ENCODE results near the gene ZMYM3.

ZMYM3 gene

GRCh38 chrX:71228063-71228642 is 25.8 kb downstream of the ZMYM3 start:
- no peak for TF ChIP-seq CTCF (IDR thresholded peaks at IDR 0.05; ENCODE audit: low read depth, low read length)
- Histone ChIP-seq H3K36me3 (no peaks in the 10 kb centered on the region), H3K27ac (no peak overlapping the region), H3K4me3 (ENCODE audit: low read depth, low read length) (no peak overlapping the region), H3K9me3 (ENCODE audit: severe bottlenecking) (no peaks in the 10 kb centered on the region), H3K27me3 (ENCODE audit: insufficient read depth, low read depth, severe bottlenecking) (peaks cover 7% of the 10 kb centered on the region)
- no peak for DNase-seq

- DNase-seq: no peak
- Histone ChIP-seq H3K27me3 (ENCODE audit: insufficient read depth, low read depth, severe bottlenecking) (peaks cover 3% of the 10 kb centered on the region), H3K9me3 (ENCODE audit: severe bottlenecking) (no peaks in the 10 kb centered on the region), H3K27ac (no peak overlapping the region), H3K36me3 (no peaks in the 10 kb centered on the region), H3K4me3 (ENCODE audit: low read depth, low read length) (no peak overlapping the region)
- no peak for TF ChIP-seq CTCF (IDR thresholded peaks at IDR 0.05; ENCODE audit: low read depth, low read length)
Measured at GRCh38 chrX:71227370-71228062, 26.4 kb downstream of the ZMYM3 start.

GRCh38 chrX:71225676-71226075 is 28.3 kb downstream of the ZMYM3 start:
- no peaks in the 10 kb centered on the region for H3K9me3 ChIP-seq (ENCODE audit: severe bottlenecking)
- H3K27ac ChIP-seq: no peak overlapping the region
- H3K27me3 ChIP-seq (ENCODE audit: insufficient read depth, low read depth, severe bottlenecking): peaks cover 2% of the 10 kb centered on the region
- TF ChIP-seq CTCF (IDR thresholded peaks at IDR 0.05; ENCODE audit: low read depth, low read length): no peak
- no peak overlapping the region for H3K4me3 ChIP-seq (ENCODE audit: low read depth, low read length)
- H3K36me3 ChIP-seq: no peaks in the 10 kb centered on the region
- DNase-seq: no peak

- H3K27ac ChIP-seq: no peak overlapping the region
- H3K4me3 ChIP-seq (ENCODE audit: low read depth, low read length): no peak overlapping the region
- no peaks in the 10 kb centered on the region for H3K36me3 ChIP-seq
- no peak for TF ChIP-seq CTCF (IDR thresholded peaks at IDR 0.05; ENCODE audit: low read depth, low read length)
- no peak for DNase-seq
- H3K27me3 ChIP-seq (ENCODE audit: insufficient read depth, low read depth, severe bottlenecking): peaks cover 2% of the 10 kb centered on the region
- no peaks in the 10 kb centered on the region for H3K9me3 ChIP-seq (ENCODE audit: severe bottlenecking)
Measured at GRCh38 chrX:71225009-71225408, 28.9 kb downstream of the ZMYM3 start.

- no peak for TF ChIP-seq CTCF (IDR thresholded peaks at IDR 0.05; ENCODE audit: low read depth, low read length)
- Histone ChIP-seq H3K27me3 (ENCODE audit: insufficient read depth, low read depth, severe bottlenecking) (peaks cover 2% of the 10 kb centered on the region), H3K27ac (no peak overlapping the region), H3K4me3 (ENCODE audit: low read depth, low read length) (no peak overlapping the region), H3K9me3 (ENCODE audit: severe bottlenecking) (no peaks in the 10 kb centered on the region), H3K36me3 (no peaks in the 10 kb centered on the region)
- DNase-seq: no peak
Measured at GRCh38 chrX:71224098-71224708, 29.7 kb downstream of the ZMYM3 start.
